Lower leg skin (tissue), 4 donors: Measurements from ENCODE around the gene MEIS2. TPM values are rescaled to one million over a fixed set of nuclear protein-coding genes. Genes with fewer than 3 reads are reported as not detected.

Source experiments
- DNase-seq, 2 donors: peaks; one replicate each; pipeline ENCODE4 v3.0.0-alpha.2; 2019; ENCODE audit warnings: low spot score in 2 of 2
- H3K4me3 ChIP-seq: fragments of 200-600 bp; sonication (generic); 2 replicates; pipeline ENCODE4 v1.5.1; 2017; ENCODE audit warnings: mild to moderate bottlenecking, low read depth; ENCODE audit not compliant: poor library complexity, severe bottlenecking
- CTCF ChIP-seq, 3 donors: fragments of 450-650 bp; IDR thresholded peaks; one replicate each; pipeline ENCODE4 v1.5.1; 2016; ENCODE audit warnings: antibody characterized with exemption in 3 of 3, mild to moderate bottlenecking in 3 of 3, moderate library complexity in 2 of 3
- POLR2A ChIP-seq, 2 donors: fragments of 450-650 bp; IDR thresholded peaks; one replicate each; pipeline ENCODE4 v1.6.1; 2016 to 2017; ENCODE audit warnings: antibody characterized with exemption in 2 of 2, mild to moderate bottlenecking in 1 of 2, moderate library complexity in 1 of 2
- WGBS, 2 donors: methylation state at CpG; one replicate each; pipeline ENCODE4 v1.1.5; 2018; 5-methylcytosine and 5-hydroxymethylcytosine counted together
- intact Hi-C: fragments of 100-400 bp; cut with DNase I; formaldehyde crosslinking; loops from one replicate; pipeline ENCODE4 v1.15.0; 2023; ENCODE audit warnings: low total_unique reads
- total RNA-seq, 4 donors: library from RNA; depleted of rRNA; stranded (reverse); fragments of >200 nt; gene quantifications; one replicate each; pipeline ENCODE4 v1.1.0, GENCODE V29; 2016

The MEIS2 gene
- total RNA-seq, 4 donors from 2014 or later, result 12.9 to 18.5 (median 15.8) TPM

GRCh38 chr15:36882487-36883131 lies 217.7 kb downstream of the MEIS2 start:
- DNase-seq, result no peak
- WGBS, 2 donors, result 11 to 13% methylated on average over 27 of the region's 27 CpGs

GRCh38 chr15:36882056-36882455 lies 218.3 kb downstream of the MEIS2 start:
- DNase-seq, result no peak
- H3K4me3 ChIP-seq, result no peak overlapping the region
- intact Hi-C loops, result loop anchor here (2.0 to 10.0 kb wide), 2 partner anchors 253 to 377 kb away; no protein-coding TSS in a partner anchor
- TF ChIP-seq POLR2A (IDR thresholded peaks at IDR 0.05), result no peak
- no peak for TF ChIP-seq CTCF (IDR thresholded peaks at IDR 0.05)
- 59 to 63% methylated on average over 5 of the region's 5 CpGs for WGBS, 2 donors

More at GRCh38 chr15:36882487-36883131, 217.7 kb downstream of the MEIS2 start:
- TF ChIP-seq CTCF (IDR thresholded peaks at IDR 0.05) (no peak), POLR2A (IDR thresholded peaks at IDR 0.05) (no peak)
- no peak overlapping the region for H3K4me3 ChIP-seq
- intact Hi-C loops, result loop anchor here (2.0 to 10.0 kb wide), 2 partner anchors 252 to 378 kb away; no protein-coding TSS in a partner anchor

- DNase-seq, result no peak
- intact Hi-C loops, result loop anchor here (10.0 kb wide), 1 partner anchor 377 kb away; no protein-coding TSS in a partner anchor
- whole genome bisulfite sequencing, 2 donors, result 71 to 72% methylated on average over 2 of the region's 2 CpGs
- TF ChIP-seq CTCF (IDR thresholded peaks at IDR 0.05) (no peak), POLR2A (IDR thresholded peaks at IDR 0.05) (no peak)
- H3K4me3 ChIP-seq, result no peak overlapping the region
Observed at GRCh38 chr15:36881516-36881915, 218.8 kb downstream of the MEIS2 start.

GRCh38 chr15:36880913-36881460 lies 219.4 kb downstream of the MEIS2 start:
- WGBS, 2 donors, result 48 to 55% methylated on average over 7 of the region's 7 CpGs
- TF ChIP-seq CTCF (IDR thresholded peaks at IDR 0.05), result no peak
- TF ChIP-seq POLR2A (IDR thresholded peaks at IDR 0.05), result no peak
- no peak overlapping the region for H3K4me3 ChIP-seq
- intact Hi-C loops, result loop anchor here (10.0 kb wide), 1 partner anchor 376 kb away; no protein-coding TSS in a partner anchor
- no peak for DNase-seq

GRCh38 chr15:36880224-36880912 lies 220.0 kb downstream of the MEIS2 start:
- 10 to 13% methylated on average over 24 to 51 of the region's 52 CpGs for WGBS, 2 donors
- TF ChIP-seq CTCF (IDR thresholded peaks at IDR 0.05), result no peak
- no peak for TF ChIP-seq POLR2A (IDR thresholded peaks at IDR 0.05)
- intact Hi-C loops, result loop anchor here (10.0 kb wide), 1 partner anchor 376 kb away; no protein-coding TSS in a partner anchor
- no peak for DNase-seq
- H3K4me3 ChIP-seq, result no peak overlapping the region
